Pulmonary artery endothelial cell (primary cell): ENCODE measurements around the gene WIPF2. TPM values are rescaled to one million over a fixed set of nuclear protein-coding genes. Genes with fewer than 3 reads are reported as not detected.
"Not testable (repeated sequence)": the region's sequence is repeated elsewhere in the genome, so short reads cannot be mapped to it uniquely, and the experiment has no call there.

ENCODE experiments used
- DNase-seq: peaks from one replicate; pipeline ENCODE4 v3.0.0-alpha.2; 2011; ENCODE audit warnings: low read depth, low spot score
- total RNA-seq: library from RNA; depleted of rRNA; stranded (reverse); fragments of >200 nt; gene quantifications from 2 replicates; pipeline ENCODE4 v1.2.3, GENCODE V29; 2014

Gene WIPF2
- total RNA-seq, 1 donor from 2014 or later = 6.3 TPM

DNA sequence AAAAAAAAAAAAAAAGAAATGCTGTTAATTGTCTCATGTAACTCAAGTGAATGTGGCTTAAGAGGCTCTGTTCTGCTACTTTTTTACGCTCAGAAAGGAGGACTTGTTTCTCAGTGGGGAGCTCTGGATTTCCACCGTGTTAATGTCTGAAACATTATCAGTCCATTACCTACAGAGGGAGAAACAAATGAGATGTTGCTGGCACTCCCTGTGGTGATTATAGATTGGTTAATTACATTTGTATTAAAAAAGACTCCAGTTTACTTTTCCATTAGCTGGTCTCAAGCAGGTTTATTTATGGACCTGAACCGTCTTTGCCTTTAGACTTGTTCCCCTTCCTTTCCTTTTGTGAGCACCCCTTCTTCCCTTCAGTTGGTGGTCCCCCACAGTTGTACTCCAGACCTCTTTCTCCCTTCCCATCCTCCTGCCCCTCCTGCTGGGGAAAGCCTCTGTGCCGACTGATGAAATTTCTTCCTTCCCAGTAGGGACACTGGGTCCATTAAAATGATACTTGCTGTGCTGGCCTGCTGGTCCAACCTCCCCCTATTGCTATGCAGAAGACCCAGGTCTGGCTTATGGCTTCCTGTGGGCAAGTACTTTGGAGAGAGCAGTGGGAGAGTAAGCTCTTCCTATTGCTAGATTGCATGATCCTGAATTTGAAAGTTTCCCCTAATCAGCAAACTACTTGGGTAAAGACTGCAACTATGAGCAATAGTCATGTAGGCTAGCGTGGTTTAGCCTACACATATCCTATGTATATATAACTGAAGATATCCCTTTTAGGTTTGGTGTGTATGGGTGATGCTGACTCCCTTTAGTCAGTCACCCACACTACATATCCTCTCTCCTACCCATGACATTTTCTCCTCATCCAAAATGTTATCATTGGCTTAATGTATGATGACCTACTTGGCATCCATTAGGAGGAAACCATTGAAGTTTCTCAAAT, 76.7 kb downstream of the WIPF2 start:
- no peak for DNase-seq

DNA sequence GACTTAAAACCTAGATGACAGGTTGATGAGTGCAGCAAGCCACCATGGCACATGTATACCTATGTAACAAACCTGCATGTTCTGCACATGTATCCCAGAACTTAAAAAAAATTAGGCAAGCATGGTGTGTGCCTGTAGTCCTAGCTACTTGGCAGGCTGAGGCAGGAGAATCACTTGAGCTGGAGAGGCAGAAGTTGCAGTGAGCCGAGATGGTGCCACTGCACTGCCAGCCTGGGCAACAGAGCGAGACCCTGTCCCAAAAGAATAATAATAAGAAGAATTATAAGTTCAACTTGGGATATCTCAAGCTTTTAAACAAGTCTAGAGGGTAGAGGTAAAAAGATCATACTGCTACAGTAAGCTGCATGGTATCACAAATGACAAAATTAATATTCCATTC, 78.4 kb downstream of the WIPF2 start:
- no peak for DNase-seq

GRCh38 chr17:40298726-40299125, 79.6 kb downstream of the WIPF2 start:
- DNase-seq = no peak

GRCh38 chr17:40299159-40299757, 80.2 kb downstream of the WIPF2 start:
- not testable (repeated sequence) for DNase-seq

DNA sequence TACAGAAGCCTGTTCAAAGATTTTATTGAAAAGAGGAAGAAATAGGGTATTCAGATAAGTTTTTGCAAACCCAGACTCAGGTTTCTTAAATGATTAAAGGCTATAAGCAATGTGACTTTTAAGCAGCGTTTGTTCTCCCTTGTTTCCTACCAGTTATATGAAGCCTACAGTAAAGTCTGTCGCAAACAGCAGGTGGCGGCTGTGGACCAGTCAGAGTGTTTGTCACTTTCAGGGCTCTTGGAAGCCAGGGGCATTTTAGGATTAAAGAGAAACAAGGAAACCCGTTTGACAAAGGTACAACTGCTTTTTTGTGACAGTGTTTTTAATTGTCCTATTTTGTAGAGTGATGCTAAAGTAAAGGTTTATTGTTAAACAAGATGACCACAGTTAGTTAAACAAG, 82.2 kb downstream of the WIPF2 start:
- no peak for DNase-seq

GRCh38 chr17:40303009-40303657, 84.0 kb downstream of the WIPF2 start:
- no peak for DNase-seq

DNA sequence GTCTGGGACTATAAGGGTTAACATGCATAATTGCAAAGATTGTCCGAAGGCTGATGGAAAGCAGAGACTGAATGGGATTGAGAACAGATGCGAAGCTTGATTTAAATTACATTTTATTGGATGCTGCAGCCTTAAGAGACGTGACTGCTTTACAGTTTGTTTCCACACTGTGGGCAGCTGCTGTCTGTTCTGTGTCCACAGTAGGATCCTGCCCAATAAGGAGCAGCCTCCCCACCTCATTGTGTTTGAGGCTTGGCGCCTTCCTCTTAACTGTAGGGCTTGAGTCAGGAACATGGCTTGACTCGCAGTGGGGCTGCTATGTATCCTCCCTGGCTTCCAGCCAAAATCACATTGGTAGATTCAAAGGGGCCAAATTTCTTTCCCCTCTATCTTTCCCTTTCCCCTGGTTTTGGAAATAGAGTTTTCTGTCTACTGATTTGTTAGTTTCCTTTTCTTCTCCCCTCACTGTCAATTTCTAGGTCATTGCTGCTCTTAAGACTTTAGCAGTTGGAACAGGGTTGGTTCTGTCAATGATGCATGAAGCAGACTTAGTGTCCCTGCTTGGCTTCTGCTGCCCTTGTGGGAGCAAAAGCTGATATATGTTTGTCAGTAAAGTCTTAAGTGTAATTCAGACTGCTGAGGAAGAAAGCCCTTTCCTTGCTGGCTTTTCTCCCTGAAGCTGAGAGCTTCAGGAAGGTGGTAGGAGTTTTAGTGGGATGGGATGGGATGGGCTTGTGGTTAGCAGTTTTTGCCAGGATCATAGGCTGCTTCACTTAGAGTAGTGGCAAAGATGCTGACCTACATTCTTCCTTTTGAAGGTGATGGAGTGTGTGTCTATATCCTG, 84.8 kb downstream of the WIPF2 start:
- no peak for DNase-seq

- DNase-seq = not testable (repeated sequence)
Observed at GRCh38 chr17:40304552-40304863, 85.4 kb downstream of the WIPF2 start.

DNA sequence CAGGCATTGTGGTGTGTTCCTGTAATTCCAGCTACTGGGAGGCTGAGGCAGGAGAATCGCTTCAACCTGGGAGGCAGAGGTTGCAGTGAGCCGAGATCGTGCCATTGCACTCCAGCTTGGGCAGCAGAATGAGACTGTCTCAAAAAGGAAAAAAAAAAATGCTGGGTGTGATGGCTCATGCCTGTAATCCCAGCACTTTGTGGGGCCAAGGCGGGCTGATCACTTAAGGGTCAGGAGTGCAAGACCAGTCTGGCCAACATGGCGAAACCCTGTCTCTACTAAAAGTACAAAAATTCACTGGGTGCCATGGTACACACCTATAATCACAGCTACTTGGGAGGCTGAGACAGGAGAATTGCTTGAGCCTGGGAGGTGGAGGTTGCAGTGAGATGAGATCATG, 85.8 kb downstream of the WIPF2 start:
- DNase-seq = not testable (repeated sequence)

GRCh38 chr17:40306395-40306794, 87.3 kb downstream of the WIPF2 start:
- no peak for DNase-seq

DNA sequence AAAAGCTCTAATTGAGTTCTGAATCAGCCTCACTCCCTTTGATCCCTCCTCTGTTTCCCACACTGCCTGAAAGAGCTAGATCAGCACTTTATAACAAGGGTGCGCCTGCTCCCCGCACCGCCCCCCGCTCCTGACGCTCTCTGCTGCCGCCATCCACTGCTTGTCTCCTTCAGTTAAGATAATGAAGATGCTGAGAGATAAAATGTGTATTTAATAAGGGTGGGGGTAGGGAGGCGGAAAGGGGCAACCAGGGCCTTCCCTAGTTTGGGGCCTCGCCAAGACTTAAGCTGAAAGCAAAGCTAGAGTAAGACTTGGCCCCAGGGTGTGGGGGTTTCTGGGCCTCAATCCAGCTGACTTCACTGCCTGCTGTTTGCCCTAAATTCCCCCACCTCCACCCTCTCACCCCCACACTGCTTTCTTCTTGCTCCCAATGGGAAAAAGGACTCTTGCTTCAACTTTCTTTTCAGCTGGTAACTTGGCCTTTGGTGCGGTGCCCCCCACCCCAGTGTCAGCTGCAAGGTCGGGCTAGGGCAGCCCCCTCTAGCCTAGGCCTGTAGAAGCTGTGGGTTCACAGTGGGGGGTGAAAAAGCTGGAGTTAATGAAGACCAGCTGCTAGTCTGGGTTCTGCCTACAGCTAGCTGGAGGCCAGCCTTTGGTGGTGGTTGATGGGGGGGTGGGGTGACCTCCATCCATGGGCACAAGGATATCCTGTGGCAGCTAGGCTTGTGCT, 88.1 kb downstream of the WIPF2 start:
- no peak for DNase-seq

DNA sequence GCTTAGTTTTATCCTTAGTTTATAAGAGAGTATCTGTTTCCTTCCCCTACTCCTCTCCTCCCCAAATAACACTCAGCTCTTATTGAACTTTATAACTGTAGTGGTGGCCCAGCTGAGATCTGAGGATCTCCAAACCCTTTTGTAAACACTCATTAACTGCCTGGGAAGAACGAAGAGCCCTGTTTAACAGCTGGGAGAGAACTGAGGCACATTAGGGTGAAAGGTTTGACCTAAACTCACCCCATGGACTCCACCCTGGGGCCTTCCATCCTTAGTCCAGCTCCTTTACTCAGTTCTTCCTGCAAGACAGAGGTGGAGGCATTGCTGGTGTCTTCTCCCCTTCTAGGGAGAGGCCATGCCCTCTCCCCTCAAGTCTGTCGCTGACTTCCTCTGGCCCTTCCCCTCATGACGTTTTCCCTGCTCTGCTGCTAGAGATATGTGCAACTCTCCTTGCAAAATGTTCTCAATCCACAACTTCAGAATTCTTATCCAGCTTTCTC, 88.7 kb downstream of the WIPF2 start:
- DNase-seq = no peak

DNA sequence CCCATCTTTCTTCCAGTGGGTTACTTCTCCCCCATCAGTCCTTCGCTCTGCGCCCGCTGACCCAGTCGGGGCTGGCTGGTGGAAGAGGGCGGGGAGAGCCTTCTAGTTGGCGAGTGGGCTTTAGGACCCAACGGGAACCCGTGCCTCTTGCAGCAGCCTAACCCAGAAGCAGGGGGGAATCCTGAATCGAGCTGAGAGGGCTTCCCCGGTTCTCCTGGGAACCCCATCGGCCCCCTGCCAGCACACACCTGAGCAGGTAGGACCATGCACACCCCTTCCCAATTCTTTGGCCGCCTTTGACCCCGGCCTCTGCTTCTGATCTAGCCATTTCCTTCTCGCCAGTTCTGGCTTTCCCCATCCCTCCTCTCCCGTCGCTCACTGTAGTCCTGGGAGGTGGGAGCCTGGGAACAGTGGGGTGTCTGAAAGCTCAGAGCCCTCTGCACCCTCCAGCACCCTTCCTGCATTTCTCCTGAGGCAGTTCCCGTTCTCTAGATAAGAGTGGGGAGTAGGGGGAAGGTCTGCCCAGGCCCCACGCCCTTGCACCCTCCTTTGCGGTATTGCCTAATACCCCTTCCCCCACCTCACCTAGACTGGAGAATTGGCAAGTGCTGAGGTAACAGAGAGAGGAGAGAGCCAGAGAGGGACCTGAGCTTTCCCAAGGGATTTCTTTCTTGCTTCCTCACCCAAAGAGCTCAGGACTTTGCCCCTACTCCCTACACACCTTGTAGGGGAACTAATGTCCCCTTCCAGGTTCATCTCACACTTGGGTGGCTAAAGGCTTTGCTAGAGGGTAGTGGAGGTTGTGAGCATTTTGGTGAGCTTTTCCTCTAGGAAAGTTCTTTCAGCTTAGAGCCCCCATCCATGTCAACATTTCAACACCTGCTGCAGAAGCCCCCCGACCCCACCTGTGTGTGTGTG, 90.2 kb downstream of the WIPF2 start, which contains the start of gene RARA:
Gene RARA (plus strand): TSS at position 150 of the 918 bp plus-strand sequence. CDS start 22,039 bp downstream, outside the sequence.
- DNase-seq = no peak

DNA sequence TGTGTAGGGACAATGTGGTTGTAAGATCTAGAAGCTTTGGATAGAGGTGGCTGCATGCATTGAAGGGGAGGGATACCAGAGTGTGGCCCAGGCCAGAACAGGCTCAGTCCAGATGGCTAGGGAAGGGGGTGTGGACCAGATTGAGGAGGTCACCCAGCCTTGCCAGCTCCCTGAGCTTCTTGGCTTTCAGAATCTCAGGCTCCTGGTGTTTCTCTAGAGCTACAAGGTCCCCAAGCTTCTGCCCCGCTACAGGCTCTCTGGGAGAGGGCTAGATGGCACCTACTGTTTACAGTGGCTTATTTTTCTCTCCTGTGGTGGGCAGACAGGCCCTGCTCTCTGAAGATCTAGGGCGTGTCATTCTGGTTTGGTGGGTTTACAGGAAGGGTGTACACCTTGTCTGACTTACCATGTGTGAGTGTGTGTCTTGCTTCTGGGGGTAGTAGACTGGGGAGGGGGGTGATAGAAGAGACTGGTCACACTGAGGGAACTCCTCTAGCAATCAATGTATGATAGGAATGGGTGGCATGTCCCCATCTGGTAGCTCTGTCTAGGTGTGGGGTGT, 90.9 kb downstream of the WIPF2 start:
- no peak for DNase-seq

GRCh38 chr17:40310882-40311391, 91.8 kb downstream of the WIPF2 start:
- DNase-seq = no peak

GRCh38 chr17:40311575-40311974, 92.5 kb downstream of the WIPF2 start:
- no peak for DNase-seq

GRCh38 chr17:40312131-40312731, 93.1 kb downstream of the WIPF2 start:
- no peak for DNase-seq

DNA sequence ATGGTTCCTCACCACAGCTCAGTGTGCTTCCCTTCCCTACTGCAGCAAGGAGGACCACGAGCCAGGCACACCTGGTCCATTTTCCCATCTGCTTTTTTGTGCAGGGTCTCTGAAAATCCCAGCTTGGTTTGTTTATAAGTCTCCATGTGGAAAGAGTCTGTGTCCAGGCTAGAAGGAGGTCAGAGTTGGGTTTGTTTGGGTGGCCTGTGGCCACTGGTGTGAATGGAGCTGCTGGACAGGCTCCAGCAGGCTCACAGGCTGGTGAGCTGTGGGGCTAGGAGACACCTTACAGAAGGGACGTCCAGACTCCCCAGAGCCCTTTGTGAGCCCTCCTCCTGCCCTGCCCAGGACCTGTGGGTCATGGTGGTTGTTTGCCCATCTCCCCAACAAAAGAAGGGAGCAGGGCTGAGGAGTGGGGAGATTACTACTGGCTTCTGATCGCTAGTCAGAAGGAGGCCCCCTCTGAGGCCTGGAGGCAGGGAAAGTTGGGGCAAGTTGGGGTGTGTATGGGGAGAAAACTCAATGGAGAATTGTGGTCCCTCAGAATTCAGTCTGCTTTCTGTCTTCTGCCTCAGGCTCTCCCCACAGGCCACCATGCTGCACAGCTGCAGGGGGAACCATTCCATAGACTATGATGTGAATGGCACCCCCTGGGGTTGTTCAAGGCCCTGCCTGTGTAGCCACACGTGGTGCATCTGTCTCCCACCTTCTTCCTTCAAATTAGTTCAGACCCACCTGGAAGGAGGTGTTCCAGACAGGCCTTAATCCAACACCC, 94.0 kb downstream of the WIPF2 start:
- DNase-seq = no peak
